ENCODE results near the gene NUDT14. TPM values are rescaled to one million over a fixed set of nuclear protein-coding genes. Genes with fewer than 3 reads are reported as not detected.

The NUDT14 gene
- total RNA-seq, 1 experiment from 2014 or later: 75.3 TPM

GRCh38 chr14:105223770-105224544, 42.8 kb upstream of the NUDT14 start:
- H3K4me3 ChIP-seq (ENCODE audit: low read depth in 2 of 2, low read length in 2 of 2): no peak overlapping the region
- TF ChIP-seq REST (IDR thresholded peaks at IDR 0.05; ENCODE audit: insufficient read depth in 1 of 2, low read depth in 2 of 2, low read length in 1 of 2) (no peak), POLR2AphosphoS5 (IDR thresholded peaks at IDR 0.05; ENCODE audit: low read depth, low read length) (no peak), CTCF (IDR thresholded peaks at IDR 0.05) (no peak), TCF7L2 (IDR thresholded peaks at IDR 0.05; ENCODE audit: low read depth, low read length) (no peak), SIN3A (IDR thresholded peaks at IDR 0.05; ENCODE audit: borderline replicate concordance, insufficient read depth, low read depth, low read length) (no peak)
- H3K9me3 ChIP-seq (ENCODE audit: control insufficient read depth, insufficient read depth, low read depth, low read length): no peaks in the 10 kb centered on the region
- no peak for DNase-seq (ENCODE audit: low read depth, low spot score)
- intact Hi-C loops (cut with micrococcal nuclease; ENCODE audit: unreplicated experiment) (no loop called here), in situ Hi-C loops (cut with HindIII; ENCODE audit: low pct_unique_long_range_greater_than_20kb, low sequenced_read_pairs) (no loop called here)
- no peak overlapping the region for H3K27ac ChIP-seq (ENCODE audit: low read length)
- no peaks in the 10 kb centered on the region for H3K36me3 ChIP-seq (ENCODE audit: control insufficient read depth, insufficient read depth, low read length)
- no peak for ATAC-seq
- H3K4me1 ChIP-seq (ENCODE audit: control insufficient read depth, insufficient read depth, low read length): no peaks in the 10 kb centered on the region
- CTCF ChIA-PET: no interaction called here
- POLR2A ChIA-PET: no interaction called here
- no TSS peak for BruUV-seq (replicated peaks)
- H3K27me3 ChIP-seq (ENCODE audit: control insufficient read depth, insufficient read depth, low read length): no peaks in the 10 kb centered on the region

- Histone ChIP-seq H3K27ac (ENCODE audit: low read length) (no peak overlapping the region), H3K36me3 (ENCODE audit: control insufficient read depth, insufficient read depth, low read length) (0 out of 2 replicates have a peak, but pooled peaks cover 2% of the 10 kb centered on the region), H3K9me3 (ENCODE audit: control insufficient read depth, insufficient read depth, low read depth, low read length) (no peaks in the 10 kb centered on the region), H3K4me1 (ENCODE audit: control insufficient read depth, insufficient read depth, low read length) (no peaks in the 10 kb centered on the region), H3K27me3 (ENCODE audit: control insufficient read depth, insufficient read depth, low read length) (no peaks in the 10 kb centered on the region), H3K4me3 (ENCODE audit: low read depth in 2 of 2, low read length in 2 of 2) (no peak overlapping the region)
- TF ChIP-seq TCF7L2 (IDR thresholded peaks at IDR 0.05; ENCODE audit: low read depth, low read length) (no peak), CTCF (IDR thresholded peaks at IDR 0.05) (no peak), REST (IDR thresholded peaks at IDR 0.05; ENCODE audit: insufficient read depth in 1 of 2, low read depth in 2 of 2, low read length in 1 of 2) (no peak), SIN3A (IDR thresholded peaks at IDR 0.05; ENCODE audit: borderline replicate concordance, insufficient read depth, low read depth, low read length) (no peak), POLR2AphosphoS5 (IDR thresholded peaks at IDR 0.05; ENCODE audit: low read depth, low read length) (no peak)
- intact Hi-C loops (cut with micrococcal nuclease; ENCODE audit: unreplicated experiment): no loop called here
- no TSS peak for BruUV-seq (replicated peaks)
- ChIA-PET CTCF (no interaction called here), POLR2A (no interaction called here)
- no peak for DNase-seq (ENCODE audit: low read depth, low spot score)
- ATAC-seq: no peak
- in situ Hi-C loops (cut with HindIII; ENCODE audit: low pct_unique_long_range_greater_than_20kb, low sequenced_read_pairs): no loop called here
These were observed 42.1 kb upstream of the NUDT14 start for GRCh38 chr14:105223260-105223659.
